Measurements from ENCODE around the gene HOXD11.

HOXD11 gene

DNA sequence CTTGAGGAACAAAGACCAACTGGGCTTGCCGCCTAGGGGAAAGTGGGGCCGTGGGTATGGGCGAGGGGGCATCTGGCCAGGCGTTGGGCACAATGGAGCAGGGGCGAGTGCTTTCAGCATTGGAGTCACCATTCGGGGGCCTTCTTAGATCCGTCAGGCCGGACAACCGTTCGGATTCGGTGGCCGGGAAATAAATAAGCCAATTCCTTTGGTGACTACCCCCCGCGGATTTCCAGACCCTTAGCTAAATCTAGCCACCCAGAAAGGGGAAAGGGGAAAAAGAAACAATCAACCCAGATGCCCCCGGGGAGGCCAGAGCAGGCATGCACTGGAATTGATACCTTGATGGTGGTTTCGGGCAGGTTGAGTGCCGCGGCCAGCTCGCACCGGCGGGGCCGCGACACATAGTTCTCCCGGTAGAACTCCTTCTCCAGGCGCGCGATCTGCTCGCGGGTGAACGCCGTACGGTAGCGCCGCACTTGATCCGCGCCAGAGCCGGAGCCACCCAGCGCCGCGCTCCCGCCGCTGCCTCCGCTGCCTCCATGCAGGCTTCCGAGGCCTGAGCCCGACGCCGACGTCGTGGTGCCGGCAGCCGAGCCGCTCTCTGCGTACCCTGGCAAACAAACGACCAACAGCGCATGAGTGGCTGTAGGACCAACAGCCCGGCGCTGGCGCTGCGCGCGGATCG lies 25.1 kb upstream of the HOXD11 start:
- no peak for DNase-seq

DNA sequence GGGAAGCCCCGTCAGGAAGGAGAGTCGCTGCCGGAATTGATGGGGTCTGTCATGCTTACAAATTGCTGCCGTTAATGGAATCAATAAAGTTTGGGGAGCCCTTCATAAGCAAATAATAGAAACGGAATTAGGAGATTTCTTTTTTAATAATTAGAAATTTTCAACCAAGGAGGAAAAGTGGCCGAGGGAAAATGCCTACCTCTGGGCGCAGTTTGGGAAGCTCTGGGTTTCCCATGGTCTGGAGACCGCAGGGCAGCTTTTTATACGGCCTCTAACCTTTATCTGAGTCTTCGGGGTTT lies 24.6 kb upstream of the HOXD11 start:
- DNase-seq = no peak

DNA sequence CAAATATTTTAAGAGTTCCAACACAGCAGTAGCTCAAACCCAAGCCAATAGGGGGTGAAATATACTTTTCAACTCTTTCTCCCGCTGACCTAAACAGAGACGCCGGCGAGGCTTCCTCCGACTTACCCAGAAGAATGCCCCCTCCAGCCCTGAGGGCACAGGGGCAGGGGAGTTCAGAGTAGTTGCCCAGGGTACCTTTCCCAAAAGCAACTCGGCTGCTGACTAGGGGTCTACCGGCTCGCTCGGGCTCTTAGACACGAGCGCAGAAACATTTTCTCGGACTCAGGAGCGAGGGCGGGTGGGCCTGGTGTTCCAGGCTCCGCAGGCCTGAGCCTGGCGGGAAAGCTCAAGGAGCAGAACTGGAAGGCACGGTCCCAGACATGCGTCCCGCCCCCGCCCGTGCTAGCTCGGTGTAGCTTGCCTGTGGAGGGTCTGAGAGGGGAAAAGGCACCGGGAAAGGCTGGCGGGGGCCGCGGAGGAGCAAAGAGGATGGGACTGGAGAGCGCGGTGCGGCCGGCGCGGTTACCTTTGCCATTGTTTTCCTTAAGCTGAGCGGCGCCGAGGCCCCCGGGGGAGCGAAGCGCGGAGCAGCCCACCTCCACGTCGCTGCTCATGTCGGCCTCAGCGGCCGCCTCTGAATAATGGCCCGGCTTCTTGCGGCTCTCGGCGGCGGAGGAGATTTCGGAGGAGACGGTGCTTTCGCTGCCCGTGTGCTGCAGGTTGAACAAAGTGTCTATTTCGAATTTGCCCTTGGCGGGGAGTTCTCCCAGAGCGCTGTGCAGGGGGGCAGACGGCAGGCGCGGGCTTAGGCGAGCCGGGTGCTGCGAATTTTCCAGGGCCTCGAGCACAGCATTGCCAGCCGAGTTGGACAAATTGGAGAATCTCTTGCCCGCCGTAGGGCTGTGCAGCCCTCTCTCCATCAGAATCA lies 24.0 kb upstream of the HOXD11 start:
- DNase-seq = no peak

DNA sequence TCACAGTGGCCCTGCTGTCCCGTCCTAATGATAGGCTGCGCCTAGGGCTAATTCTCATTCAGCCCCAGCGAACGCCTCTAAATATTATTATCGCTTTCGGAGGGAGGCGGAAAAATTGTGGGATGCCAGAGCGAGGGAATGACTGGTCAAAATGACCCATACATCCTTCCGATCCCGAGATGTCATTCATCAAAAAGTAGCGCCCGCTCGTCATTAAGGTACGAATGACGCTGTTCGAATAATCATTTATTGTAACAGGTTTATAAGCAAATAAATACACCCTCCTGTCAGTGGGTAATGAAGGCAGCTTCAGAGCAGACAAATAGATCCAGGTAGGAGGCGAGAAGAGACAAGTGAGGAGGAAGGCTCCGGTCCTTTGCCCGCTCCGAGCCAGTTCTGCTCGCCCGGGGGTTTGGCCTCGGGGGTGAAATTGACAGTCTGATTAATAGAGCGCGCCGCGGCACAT lies 23.3 kb upstream of the HOXD11 start, which contains the start of gene EVX2:
TSS of gene EVX2 (minus strand) at position 167 of the 466 bp plus-strand sequence. CDS start 186 bp downstream, outside the sequence.
- no peak for DNase-seq

DNA sequence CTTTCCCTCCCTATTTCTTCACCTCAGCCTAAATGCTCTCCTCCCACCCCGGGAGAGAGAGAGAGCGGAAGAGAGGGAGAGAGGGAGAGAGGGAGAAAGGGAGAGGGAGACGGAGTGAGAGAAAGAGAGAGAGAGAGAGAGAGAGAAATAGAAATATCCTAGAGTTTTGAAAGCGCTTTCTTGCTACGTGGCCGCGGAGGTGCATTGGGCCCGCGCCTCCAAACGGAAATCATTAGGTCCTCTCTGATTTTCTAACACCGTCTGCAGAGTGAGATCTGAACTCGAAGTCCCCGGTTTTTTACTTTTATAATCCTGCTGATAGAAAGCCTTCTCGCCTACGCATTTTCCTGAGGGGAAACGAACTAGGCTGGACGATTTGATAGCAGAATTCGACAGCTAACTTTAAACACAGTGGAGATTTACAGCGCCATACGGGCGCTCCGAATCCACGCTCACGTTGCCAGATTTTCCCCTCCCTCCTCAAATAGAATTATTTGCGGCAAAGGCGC lies 22.4 kb upstream of the HOXD11 start:
- peak; percentile 14 for DNase-seq

DNA sequence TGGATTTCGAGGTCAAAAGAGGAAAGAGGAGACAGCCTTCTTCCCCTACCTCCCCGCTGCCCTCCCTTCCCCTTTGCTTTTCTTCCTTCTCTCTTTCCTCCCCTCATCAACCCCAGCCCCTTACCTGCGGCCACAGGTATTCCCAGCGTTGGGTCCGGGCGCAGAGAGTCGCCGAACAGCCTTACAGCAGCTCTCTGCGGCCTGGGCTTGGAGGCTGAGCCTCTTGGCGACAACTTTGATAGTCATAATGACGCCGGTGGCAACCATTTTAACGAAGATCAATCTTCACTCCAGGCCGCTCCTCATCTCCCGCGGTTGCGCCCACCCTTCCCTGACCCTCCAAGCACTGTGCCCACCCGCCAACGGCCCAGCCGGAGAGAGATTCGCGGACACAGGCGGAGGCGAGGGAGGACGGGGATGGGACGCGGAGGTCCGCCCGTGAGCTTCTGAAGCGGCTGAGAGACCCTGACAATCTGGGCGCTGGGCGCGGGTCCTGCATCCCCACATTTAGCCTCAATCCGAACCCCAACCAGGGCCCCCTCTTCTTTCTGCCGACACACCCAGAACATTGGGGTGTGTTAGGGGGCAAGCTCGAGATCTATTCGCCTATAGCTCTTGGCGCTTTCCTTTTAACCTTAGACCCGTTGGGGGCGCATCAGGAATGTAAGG lies 21.8 kb upstream of the HOXD11 start:
- no peak for DNase-seq

DNA sequence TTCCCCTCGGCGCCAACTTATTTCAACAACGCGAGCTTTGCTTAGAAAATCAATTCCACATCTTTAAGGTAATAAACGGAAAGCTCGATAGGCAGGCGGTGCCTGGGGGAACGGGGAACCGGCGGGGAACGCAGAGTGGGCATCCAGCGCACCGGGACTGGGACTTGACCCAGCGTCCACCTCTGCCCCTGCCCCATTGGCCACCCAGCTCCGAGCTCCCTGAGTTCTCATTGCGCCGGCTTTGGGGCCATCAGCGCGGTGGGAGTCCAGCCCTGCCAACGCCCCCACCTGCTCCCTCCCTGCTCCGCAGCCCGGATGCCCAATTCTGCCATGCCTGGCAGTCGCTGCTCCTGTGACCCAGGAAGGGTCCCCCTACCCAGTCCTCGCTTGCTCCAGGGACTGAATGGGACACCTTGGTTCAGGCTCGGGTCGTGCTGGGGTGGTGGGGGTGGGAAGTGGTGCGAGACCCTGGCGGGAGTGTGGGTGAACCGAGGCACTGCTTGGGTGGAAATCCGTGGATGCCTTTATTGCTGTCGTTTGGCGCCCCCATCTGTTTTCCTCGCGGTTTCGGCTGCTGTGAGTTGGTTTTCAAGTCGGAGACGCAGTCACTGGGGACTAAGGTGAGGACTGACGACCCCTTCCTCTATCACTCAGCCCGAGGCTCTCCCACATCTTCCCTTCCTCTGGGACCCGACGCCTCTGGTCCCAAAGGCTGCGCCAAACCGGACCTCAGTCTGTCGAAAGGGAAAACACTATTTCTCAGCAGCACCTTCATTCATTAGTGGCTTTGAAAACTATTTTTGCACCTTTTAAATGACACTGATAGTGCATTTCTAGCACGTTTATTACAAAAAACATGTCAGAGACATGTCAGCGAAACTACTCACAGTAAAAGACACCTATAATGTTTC lies 21.0 kb upstream of the HOXD11 start:
- DNase-seq = peak; percentile 62

DNA sequence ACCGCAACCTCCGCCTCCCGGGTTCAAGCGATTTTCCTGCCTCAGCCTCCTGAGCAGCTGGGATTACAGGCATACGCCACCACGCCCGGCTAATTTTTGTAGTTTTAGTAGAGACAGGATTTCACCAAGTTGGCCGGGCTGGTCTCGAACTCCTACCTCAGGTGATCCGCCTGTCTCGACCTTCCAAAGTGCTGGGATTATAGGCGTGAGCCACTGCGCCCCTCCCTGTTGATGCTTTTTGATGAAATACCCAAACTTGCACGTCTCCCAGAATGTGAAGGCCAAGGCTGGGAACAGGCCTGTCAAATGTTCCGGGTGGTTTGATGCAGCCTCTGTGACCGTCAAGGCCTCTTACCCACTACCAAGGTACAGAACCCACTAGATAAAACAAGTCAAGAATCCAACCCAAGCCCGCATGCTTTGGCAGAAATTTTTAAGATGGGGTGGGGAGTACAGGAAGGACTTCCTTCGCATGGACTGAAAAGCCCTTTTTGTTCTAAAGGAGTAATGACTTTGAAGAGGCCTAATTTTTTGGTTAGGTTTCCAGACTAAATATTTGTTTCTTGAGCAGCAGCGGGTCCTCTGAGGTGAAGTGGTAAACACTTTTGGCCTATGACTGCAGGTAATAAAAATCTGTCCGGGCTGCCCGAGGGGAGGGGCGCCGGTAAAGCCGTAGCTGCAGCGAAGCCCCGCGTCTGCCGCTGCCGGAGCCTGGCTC lies 19.6 kb upstream of the HOXD11 start:
- no peak for DNase-seq

DNA sequence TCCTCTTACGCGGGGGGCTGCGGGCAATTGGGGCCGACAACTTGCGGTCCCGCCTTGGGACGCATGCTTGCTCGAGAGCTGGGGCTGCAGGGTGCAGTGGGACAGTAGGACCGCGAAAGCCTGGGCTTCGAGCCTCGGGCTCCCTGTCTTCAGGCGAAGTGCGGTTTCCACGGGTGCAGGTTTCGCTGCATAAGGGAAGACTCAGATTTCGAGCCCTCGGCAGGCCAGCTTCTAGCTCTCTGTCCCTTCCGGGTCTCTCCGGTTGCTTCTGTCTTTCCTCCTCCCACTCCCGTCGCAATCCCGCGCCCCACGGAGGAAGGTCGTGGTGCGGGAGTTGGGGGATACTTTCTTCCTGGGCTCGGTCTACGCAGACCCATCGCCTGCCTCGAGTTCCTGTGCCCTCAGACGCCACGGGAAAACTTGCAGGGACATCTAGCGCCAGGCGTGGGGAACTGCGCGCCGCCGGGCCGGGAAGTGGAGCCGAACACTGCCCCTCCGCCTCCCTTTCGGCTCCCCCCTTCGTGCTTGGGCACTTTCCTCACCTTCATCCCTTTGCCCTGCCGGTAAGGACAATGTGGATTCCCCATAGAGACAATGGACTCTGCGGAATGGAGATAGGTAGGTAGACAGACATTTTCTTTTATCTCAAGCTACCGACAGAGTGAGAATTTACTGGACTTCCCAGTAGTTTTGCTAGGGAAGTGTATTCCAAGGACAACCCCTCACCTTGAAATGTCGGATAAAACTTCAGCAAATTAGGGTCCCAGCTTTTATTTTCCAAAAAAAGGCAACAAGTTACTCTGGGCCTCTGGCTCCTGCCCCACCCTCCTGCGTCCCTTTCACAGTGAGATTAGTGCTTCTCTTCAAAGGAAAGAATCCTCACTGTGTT lies 18.8 kb upstream of the HOXD11 start:
- peak; percentile 55 for DNase-seq

DNA sequence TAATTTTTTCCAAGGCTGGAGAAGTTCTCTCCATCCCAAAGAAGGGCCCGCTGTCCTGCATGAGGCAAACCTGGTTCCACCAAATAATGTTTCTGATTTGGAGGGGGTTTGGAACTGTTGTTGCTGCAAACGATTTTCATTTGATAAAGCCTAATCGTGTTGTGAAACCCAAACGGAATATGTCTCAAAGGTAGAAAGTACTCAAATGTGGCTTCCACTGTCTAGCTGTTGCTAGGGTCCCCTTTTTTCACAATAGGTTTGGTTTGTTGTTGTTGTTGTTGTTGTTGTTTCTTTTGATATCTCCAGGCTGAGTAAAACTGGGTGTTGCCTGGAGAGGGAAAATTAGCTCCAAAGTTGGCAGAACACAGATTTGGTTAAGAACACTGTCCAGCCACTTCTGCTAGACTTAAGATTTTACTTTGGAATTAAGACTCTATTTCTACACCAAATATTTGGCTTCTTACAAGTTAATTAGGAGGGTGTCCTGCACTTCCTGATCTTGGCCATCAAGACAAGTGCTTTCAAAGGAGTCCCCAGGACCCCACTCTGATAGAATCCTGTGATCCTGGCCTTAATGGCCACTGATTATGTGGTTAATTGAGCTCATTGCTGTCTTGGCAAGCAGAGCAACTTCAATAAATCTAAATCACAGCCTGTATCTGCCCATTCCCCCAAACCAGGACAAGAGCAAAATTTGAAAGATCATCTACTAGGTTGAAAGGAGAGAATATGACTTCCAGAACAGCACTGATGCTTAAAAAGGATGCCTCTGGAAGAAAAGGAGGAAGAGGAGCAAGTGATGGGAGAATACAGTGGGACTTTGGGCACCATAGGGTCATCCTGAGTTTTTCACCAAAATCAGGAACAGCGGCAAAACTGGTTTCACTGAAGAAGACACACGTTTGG lies 17.9 kb upstream of the HOXD11 start:
- no peak for DNase-seq

DNA sequence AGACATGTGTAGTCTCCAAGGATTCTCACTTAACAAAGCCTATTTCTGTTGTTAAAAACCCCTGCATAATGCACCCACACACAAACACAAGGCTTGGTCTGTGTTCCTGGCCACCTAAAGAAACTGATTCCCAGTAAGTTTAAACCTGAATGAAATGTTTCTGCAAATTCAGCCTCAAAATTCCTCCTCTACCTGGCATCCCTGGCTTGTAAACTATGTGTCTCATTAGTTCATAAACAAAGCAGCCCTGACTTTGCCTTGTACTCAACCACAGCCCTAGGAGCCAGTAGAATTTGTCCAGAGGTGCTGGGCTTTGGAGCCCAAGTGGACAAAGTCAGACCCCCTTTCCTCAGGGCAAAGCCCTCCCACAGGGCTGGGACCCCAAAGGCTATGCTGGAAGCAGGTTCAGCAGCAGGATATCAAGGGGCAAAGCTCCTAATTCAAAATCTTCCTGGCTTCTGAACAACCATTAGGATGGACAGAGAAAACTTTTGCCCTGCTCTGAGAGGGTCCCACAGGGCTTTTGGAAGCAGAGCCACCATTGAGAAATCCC lies 17.2 kb upstream of the HOXD11 start:
- DNase-seq = no peak

DNA sequence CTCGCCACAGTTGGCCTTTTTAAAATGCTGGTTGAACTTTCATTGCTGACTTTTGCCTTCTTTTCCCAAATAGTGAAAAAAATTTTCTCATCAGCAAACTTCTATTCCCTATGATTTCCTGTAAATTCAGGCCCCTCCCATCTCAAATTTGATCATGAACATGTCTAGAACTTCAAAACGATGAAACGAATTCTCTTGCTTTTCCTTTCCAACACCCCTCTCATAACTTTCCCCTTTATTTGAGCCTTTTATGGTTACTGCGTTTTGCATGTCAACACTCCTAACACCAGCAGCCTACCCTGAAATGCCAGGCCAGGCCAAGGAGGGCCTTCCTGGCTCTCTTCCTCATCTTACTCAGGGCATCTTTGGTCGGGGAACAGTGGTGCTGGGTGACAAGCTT lies 16.2 kb upstream of the HOXD11 start:
- no peak for DNase-seq

DNA sequence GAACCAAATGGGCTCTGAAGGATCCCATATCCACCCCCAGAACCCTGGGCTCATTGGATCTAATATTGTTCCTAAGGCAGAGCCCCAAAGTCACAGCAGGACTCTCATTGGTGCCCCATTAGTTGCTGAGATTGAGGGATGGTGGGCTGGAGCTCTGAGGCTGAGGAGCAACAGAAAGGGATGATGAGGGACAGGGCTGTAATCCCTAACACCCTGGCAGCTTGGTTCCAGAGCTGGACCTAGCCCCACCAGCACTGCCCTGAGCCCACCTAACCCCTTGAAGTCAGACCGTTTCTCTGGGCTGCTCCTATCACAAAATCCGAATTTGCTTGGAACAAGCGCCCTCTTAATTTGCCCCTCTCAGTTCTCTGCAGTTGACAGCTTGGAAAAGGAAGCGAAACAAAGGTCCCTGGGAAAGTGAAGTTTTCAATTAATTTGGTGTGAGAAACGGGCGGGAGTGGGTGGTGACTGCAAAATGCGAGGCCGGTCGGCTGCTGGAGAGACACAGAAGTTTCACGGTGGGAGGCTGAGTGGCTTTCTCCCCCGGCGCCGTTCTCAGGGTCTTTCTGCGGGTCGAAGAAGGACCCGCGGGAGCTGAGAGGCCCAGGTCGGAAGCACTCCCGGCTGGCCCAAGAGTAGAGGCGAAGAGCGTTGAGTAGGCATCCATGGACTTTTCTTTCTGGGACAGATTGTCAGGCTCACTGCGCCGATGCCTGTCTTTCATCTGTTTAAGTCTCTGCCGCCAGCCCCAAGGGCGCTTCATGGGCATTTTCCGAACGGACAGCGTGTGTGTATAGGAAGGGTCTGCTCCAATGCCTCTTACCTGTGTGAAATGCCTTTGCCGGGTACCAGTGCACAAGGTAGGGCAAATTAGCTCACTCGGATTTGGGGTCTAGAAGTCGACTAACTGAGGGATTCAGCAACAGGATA lies 15.5 kb upstream of the HOXD11 start:
- DNase-seq = no peak

DNA sequence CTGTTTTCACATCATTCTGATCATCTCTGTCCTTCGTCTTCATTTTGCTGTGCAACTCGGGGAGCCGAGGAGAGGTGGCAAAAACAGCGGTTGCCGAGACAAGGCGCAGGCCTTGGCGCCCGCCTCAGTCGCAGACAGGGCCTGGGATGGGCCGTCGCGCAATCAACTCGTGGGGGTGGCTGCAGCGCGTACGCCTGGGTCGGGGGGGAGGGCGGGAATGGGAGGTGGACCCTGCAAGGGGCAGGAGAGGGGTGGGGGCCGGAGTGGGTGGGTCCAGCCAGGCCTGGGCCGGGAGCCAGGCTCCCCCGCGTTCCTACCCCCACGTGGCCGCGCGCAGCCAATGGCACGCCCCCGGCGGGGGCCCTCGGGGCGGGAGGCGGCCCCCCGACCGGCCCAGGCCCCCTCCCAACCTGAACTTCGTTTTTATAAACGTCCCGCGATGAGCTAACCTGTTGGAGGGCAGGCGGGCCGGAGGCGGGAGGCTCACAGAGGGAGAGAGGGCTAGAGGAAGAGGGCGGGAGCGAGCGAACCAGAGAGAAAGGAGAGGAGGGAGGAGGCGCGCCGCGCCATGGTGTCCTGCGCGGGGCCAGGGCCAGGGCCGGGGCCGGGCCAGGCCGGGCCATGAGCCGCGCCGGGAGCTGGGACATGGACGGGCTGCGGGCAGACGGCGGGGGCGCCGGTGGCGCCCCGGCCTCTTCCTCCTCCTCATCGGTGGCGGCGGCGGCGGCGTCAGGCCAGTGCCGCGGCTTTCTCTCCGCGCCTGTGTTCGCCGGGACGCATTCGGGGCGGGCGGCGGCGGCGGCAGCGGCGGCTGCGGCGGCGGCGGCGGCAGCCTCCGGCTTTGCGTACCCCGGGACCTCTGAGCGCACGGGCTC lies 14.6 kb upstream of the HOXD11 start, which contains the start of gene HOXD13:
TSS of gene HOXD13 (plus strand) at position 452 of the 875 bp plus-strand sequence. CDS start at position 622, 170 bp downstream.
- DNase-seq = no peak

DNA sequence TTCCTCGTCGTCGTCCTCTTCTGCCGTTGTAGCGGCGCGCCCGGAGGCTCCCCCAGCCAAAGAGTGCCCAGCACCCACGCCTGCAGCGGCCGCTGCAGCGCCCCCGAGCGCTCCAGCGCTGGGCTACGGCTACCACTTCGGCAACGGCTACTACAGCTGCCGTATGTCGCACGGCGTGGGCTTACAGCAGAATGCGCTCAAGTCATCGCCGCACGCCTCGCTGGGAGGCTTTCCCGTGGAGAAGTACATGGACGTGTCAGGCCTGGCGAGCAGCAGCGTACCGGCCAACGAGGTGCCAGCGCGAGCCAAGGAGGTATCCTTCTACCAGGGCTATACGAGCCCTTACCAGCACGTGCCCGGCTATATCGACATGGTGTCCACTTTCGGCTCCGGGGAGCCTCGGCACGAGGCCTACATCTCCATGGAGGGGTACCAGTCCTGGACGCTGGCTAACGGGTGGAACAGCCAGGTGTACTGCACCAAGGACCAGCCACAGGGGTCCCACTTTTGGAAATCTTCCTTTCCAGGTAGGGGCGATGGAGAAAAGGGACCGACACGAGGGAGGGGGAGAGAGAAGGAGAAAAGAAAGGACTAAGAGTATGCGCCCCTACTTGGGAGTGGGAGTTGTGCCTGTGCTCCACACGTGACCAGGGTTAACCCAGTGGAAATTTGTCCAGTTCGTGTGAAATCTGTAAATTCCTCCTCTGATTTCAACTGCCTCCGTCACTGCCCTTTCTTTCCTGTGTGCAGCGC lies 13.8 kb upstream of the HOXD11 start:
- DNase-seq = no peak

DNA sequence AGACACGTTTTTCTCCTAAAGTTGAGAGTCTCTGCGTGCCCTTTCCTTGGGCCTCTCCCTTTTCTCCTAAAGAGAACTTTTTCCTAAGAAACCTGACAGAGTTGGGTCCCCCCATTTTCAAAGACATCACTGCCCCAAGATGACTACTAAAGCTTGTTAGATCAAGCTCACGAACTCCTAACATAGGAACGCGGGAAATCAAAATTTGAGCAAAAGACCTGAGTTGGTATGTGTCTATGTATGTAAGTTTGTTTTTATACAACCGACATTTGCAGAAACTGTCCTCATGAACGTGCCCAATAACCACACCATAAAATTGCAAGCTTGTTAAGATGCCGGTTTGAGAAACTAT lies 13.2 kb upstream of the HOXD11 start:
- DNase-seq = no peak

All from hematopoietic multipotent progenitor cell treated with erythropoietin and hydrocortisone succinate and interleukin-3 and kit ligand, for 6 days (in vitro differentiated cells).